NCI-H748 (cell line): Measurements from ENCODE around the gene MEPCE.

Experiments
- DNase-seq: peaks from one replicate; lab custom pipeline; 2025; ENCODE audit not compliant: unreplicated experiment; lab: John Stamatoyannopoulos, UW

MEPCE gene

DNA sequence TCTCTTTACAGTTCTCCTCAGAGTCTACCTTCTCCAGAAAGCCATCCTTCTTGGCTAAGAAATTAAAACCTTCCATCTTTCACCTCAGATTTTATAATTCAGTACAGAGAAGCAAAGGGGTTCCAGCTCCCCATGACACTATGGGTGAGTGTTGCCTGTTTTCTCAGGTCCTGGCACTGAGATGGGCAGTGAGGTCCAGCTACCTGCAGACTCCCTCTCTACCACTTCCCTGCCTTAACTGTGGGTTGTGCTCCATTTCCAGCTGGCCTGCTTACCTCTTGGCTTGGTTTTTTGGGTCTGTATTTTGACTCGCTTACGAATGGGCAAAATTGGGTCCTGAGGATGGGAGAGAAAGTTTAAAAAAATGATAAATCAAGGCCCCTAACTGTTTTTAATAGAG, 27.4 kb upstream of the MEPCE start:
- DNase-seq: no peak

DNA sequence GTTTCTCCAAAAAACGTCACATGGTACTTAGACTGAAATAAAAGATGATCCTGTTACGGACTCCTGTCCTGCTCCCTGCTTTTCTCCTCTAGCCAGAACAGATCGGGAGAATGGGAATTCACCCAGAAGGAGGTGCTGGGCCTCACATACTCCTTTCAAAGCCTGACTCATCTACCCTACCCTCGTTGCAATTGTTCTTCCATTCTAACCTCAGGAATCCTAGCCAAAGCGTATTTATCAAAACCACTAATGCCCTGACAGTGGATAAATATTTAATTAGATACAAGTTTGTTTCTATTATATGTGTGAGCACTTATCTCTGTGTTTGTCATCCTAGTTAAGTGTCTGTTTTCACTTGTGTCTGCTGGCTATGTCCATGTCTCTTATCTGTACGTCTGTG, 22.9 kb upstream of the MEPCE start:
- DNase-seq: no peak

DNA sequence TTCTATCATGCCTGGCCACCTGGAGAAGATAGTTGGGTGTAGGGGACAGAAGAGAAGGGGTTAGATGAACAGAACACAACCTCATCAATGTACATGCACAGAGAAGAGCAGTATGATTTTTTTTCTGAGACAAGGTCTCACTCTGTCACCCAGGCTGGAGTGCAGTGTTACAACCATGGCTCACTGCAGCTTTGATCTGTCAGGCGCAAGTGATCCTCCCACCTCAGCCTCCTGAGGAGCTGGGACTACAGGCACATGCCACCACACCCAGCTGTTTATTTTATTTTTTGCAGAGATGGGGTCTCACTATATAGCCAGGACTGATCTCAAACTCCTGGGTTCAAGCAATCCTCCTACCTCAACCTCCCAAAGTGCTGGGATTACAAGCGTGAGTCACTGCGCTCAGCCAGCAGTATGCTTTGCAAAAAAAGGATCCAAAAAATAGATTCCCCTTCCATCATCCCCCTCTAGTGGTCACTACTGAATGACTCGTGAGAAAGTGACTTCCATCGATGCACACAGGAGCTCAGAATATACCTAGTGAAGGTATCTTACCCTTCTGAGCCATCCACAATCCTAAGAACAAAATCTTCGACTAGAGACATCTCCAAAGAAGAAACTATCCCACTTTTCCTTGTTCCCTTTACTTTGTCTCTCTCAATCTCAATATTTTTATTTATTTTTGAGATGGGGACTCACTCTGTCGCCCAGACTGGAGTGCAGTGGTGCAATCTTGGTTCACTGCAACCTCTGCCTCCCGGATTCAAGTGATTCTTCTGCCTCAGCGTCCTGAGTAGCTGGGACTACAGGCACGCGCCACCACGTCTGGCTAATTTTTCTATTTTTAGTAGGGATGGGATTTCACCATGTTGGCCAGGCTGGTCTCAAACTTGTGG, 22.1 kb upstream of the MEPCE start:
- DNase-seq: peak; percentile 52

DNA sequence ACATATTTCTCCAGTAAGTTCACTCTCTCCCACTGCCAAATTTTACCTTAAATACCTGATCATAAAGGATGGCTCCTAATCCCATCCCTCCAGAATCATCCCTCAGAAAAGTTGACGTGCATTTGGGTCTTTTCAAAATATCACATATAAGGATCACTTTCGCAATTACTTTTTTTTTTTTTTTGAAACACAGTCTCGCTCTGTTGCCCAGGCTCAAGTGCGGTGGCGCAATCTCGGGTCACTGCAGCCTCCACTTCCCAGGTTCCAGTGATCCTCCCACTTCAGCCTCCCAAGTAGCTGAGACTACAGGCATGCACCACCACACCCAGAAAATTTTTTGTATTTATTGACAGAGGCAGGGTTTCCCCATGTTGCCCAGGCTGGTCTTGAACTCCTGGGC, 18.5 kb upstream of the MEPCE start:
- DNase-seq: no peak

DNA sequence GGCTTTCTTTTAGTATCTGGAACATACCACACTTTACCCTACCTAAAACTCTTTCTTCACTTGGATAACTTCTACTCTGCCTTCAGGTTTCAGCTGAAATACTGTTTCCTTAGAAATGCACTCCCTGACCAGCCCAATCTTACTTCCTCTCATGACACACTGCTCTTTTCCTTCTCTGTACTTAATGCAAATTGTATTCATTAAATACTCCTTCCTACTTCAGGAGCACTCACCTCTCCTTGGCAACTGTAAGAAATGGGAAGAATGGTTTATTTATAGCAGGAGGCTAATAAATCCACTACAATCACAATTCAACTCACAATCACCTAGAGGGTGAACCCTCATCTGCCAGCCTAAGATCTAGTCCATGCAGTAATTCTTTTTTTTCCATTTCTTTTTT, 16.3 kb upstream of the MEPCE start:
- DNase-seq: no peak

DNA sequence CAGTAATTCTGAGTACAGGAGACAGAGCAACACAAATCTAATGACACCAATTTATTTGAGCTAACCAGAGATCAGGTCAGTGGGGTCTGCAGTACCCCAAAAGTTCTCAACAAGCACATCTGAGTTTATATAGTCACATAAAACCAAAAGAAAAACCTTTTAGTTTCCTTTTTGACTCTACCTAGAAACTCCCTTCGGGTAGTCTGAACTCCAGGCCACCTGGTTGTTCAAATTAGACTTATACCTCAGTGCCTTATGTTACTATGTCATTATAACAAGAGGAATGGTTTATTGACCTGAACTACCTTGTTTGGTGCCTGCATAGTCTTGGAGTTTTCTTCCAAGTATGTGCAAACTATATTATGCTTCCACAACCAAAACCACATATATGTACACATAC, 15.7 kb upstream of the MEPCE start:
- no peak for DNase-seq

DNA sequence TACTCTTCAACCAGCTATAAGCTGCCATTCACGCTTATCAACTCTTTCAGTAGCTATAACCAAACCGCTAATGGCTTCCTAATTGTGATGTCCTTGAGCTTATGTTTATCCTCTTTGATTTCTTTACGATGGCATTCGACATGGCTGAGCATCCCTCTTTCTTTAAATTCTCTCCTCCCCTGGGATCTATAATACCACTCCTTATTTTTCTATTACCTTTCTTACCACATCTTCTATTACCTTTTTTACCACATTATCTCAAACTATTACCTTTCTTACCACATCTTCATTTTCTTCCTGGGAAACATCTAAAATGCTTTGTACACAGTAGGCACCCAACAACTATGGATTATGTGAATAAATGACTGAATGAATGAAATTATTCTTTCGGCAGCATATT, 14.2 kb upstream of the MEPCE start:
- DNase-seq: no peak

DNA sequence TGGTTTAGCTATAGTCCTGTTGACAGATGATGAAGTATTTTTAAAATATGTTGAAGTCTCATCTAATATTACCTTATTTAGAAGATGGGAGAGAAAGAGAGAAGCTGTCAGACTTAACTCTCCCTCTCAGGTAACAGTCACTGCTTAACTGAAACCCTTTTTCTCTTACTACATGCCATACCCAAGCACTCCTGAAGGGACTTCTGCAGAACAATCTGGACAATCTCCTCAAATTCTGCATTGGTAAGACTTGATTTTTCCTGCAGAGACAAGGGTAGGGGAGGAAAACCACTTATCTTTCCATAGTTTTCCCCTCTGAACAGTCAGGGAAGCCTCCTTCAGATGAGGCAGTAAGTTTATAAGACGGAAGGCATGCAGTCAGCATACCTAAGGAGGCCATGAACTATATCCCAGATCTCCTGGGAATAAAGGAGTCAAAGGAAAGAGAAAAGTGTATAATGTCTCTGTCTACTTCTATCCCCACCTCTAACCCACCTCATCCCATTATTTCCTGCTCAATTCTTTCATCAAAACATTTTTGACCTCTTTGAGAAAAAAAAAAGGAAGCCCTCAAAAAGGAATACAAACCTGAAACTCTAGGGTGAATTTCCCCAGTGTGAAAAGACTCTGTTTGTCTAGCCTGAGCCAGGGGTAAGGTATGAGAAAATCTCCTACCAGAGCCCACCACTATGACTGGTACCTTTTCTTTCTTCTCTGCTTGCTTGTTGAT, 10.5 kb upstream of the MEPCE start:
- no peak for DNase-seq

DNA sequence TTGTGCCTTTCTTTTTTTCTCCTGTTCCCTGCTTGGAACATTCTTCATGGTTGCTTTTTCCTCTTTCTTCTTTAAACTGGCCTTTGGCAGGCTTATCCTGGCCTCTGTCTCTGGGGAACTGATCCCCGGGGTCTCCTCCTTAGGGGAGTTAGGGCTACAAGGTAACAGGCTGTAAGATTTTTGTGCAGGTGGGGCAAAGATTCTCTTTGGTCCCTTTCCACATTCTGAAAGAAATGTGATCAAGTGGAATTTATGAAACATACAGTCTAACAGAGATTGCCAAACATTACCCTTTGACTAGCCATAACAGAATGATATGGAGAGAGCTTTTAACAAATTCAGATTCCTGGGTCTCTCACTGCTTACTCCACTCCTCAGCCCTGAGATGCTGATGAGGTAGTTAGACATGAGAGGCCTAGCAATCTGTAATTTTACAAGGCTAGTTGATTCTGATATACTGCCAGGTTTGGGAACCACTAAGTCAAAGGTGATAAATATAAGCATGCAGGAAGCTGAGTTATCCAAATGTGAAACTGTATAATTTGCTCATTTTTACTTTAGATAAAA, 9.9 kb upstream of the MEPCE start:
- no peak for DNase-seq

DNA sequence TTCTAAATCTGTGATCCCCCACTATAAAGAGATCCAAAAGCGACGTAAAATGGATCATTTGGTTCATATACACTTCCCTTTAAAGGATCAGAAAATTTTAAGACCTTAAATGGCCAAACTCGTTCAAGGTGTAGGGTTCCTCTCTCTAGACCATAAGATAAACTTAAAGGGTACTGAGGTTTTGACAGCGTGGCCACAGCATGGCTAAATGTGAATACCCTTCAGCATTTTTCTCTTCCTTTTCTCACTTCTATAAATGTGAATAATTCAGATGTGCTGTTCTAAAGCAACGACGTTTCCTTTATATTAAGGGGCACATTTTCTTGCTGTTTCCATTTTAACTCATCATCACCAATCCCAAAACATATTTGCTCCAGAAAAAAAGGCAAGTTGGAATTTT, 6.3 kb upstream of the MEPCE start:
- no peak for DNase-seq

DNA sequence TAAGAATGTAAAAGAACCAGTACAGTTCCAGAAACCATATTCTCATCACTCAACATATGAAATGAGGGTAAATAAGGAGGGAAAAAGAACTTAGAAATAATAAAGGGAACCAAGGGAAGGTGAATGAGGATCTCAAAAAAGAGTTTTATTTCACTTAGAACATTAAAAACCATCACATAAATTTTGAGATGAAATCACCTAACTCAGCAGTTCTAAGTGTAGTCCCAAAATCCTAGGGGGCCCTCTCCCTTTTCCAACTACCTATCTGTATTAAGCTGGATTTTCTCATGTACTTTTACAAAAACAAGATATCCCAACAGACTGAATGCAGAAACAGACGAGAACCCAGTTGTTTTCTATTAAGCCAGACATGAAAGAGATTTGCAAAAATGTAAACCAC, 4.3 kb upstream of the MEPCE start:
- DNase-seq: no peak

DNA sequence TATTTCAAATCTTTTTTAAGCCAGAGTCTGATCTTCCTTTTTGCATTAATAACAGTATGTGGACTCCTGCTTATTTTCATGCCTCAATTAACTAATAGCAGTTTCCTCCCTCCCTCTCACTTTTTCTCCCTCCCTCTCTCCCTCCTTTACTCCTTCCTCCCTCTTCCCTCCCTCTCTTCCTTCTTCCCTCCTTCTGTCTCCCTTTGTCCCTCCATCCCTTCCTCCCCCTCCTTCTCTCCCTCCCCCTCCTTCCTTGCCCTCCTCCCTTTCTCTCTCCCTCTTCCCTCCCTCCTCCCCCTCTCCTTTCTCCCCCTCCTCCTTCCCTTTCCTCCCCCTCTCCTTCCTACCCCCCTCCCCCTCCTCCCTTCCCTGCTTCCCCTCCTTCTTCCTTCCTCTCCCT, 3.1 kb upstream of the MEPCE start:
- no peak for DNase-seq

DNA sequence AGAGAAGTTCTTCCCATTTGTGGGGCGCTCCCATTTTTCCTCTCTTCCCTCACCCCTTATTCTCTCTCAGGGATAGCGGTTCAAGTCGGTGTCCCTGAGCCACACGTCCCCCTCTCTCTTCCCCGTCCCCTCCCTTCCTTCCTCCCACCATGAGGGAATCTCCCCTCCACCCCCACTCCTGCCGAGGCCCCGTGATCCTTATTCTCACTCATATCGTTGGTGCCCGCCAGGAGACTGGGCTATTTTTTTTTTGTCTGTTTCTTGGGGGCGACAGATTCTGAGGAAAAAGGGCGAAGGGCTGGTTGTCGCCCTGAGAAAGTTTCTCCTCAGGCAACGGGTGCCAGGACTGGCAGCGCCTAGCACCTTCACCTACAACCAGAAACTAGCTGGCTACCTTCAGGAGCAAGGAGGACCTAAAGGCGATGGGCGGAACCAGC, 1.9 kb upstream of the MEPCE start:
- no peak for DNase-seq

DNA sequence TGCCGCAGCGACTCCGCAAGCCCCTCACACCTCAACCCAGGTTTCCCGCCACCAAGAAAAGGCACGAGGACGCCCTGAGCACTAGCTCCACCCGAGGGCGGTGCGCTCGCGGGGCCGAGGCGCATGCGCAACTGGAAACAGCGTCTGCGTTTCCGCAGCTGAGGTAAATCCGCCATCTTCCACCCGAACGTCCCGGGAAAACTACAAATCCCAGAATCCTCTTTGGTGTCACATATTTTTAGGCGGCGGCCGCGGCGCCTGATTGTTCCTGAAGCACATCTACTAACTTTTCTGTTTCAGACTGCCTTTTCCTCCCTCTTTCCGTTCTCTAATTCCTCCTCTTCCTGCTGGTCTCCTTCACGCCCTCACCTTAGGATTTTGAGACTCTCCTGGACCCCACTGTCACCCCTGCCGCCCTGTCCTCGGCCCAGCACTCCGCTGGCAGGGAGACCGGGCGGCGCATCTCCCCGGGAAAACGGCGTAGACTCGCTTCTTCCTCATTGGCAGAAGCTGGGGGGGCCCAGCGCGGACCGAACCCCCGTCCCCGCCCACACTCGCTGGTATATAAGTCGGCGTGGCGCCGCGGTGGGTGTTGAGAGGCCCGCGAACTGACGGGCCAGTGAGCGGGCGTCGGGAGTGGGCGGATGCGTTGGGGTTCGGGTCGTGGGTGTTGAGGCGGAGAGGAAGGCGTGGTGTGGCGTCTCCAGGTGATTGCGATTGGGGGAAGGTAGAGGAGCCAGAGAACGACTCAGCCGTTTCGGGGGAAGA, 1.2 kb upstream of the MEPCE start, which contains the start of gene ZCWPW1:
TSS of gene ZCWPW1 (minus strand) at position 505 of the 768 bp plus-strand sequence. CDS start 8,054 bp downstream, outside the sequence.
- peak; percentile 96 for DNase-seq

DNA sequence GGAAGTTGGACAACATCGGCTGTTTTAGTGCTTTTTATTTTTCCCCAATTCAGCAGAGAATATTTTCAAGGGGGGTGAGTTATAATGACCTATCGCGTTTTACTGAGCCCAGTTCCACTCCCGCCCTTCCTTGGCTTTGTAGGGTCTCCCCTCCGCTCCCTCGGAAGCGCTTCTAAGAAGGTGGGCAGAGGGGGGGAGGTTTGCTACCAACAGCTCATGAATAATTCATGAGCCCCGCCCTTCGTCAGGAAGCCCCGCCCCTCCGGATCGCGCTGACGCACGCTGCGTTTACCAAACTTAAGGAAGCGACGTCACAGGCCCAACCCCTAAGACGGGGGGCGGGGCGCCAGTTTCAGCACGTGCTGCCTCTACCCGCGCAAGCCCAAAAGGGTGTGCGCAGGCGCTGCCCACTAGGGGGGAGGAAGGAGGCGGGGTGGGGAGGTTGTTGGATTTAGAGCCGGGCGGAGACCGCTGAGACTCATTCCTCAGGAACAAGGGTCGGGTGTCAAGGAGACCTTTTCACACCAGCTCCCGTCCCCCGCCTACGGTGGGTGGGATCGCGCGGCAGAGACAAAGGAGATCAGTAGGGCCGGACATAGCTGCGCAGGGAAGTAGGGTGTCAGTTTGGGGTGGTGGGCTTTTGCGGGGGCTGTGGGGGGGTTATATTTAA, 529 bp upstream of the MEPCE start:
- DNase-seq: peak; percentile 99

DNA sequence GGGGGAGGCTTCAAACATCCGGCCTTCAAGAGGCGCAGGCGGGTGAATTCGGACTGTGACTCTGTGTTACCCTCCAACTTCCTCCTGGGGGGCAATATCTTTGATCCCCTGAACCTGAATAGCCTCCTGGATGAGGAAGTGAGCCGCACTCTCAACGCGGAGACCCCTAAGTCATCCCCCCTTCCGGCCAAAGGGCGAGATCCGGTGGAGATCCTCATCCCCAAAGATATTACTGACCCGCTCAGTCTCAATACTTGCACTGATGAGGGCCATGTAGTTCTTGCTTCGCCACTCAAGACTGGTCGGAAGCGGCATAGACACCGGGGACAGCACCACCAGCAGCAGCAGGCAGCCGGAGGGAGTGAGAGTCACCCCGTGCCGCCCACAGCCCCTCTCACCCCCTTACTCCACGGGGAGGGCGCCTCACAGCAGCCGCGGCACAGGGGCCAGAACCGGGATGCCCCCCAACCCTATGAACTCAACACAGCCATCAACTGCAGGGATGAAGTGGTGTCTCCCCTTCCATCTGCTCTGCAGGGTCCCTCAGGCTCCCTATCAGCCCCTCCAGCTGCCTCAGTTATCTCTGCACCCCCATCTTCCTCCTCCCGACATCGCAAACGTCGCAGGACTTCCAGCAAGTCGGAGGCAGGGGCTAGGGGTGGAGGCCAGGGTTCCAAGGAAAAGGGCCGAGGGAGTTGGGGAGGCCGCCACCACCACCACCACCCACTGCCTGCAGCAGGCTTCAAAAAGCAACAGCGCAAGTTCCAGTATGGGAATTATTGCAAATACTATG, 1.1 kb downstream of the MEPCE start:
- peak; percentile 46 for DNase-seq

DNA sequence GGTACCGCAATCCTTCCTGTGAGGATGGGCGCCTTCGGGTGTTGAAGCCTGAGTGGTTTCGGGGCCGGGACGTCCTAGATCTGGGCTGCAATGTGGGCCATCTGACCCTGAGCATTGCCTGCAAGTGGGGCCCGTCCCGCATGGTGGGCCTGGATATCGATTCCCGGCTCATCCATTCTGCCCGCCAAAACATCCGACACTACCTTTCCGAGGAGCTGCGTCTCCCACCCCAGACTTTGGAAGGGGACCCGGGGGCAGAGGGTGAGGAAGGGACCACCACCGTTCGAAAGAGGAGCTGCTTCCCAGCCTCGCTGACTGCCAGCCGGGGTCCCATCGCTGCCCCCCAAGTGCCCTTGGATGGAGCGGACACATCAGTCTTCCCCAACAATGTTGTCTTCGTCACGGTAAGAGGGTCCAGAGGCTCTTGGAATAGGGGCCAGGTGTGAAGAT, 1.7 kb downstream of the MEPCE start:
- DNase-seq: no peak

DNA sequence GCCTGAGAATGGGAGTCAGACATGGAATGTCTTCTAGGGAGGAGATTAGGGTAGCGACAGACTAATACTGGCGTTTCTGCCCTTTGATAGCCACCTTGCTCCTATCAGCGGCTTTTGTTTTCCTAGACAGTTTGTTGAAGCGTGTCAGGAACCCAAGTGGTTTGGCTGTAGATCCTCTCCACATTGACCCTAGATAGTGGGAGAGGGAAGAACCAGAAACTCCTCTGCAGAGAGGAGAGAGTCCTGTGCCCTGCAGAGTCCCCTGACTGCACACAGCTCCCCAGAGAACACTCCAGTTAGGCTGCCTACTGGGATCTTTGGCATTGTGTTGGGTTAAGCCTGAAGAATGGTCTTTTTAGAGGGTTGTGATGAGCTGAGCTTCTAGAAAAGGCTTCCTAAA, 2.4 kb downstream of the MEPCE start:
- no peak for DNase-seq

DNA sequence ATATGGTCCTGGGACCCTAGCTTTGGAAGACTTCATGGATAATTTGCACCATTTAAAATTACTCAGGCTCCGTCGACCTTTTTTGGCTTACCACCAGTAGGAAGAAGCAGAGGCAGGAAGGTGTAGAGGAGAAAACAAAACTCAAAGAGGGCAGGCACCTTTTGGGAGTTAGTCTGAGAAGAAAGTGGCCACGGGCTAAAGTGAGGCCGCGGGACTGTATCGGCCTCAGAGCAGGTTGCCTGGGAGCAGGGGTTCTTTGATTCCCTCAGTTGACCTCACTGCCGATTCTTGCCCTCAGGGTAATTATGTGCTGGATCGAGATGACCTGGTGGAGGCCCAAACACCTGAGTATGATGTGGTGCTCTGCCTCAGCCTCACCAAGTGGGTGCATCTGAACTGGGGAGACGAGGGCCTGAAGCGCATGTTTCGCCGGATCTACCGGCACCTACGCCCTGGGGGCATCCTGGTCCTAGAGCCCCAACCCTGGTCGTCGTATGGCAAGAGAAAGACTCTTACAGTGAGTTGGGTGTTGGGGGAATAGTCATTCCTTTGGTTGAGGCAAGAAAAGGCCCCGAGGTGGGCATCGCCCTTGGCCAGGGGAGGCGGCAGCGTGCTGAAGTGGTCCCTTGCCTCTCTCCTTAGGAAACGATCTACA, 3.1 kb downstream of the MEPCE start:
- DNase-seq: no peak
